PFSK-1 (cell line): Measurements from ENCODE around the gene TBRG4.

ENCODE experiments used
- FOXP2 ChIP-seq: optimal IDR thresholded peaks from 2 replicates; pipeline ENCODE3; 2011; ENCODE audit warnings: borderline replicate concordance, control low read depth, inconsistent platforms; ENCODE audit not compliant: insufficient read depth; ENCODE audit errors: extremely low read length, extremely low read depth
- POLR2AphosphoS5 ChIP-seq: IDR thresholded peaks from 2 replicates; pipeline ENCODE4 v1.6.1; 2012; ENCODE audit warnings: low read depth, mild to moderate bottlenecking, control low read depth, low read length, moderate library complexity
- SIN3A ChIP-seq: IDR thresholded peaks from 2 replicates; pipeline ENCODE4 v1.6.1; 2012; ENCODE audit warnings: mild to moderate bottlenecking, low read length, moderate library complexity, borderline replicate concordance; ENCODE audit not compliant: insufficient read depth
- TAF1 ChIP-seq: IDR thresholded peaks from 2 replicates; pipeline ENCODE4 v1.6.1; 2012; ENCODE audit warnings: low read length, control low read depth, borderline replicate concordance; ENCODE audit not compliant: insufficient read depth
- TF ChIP-seq, protein P1 (sequence below), 2 experiments: IDR thresholded peaks; 2 replicates each; pipeline versions ENCODE4 v1.6.1 to v1.8.0; 2011 to 2012; ENCODE audit warnings: low read depth in 2 of 2, low read length in 2 of 2, control low read depth in 1 of 2, inconsistent platforms in 1 of 2, mild to moderate bottlenecking in 1 of 2, moderate library complexity in 1 of 2; ENCODE audit not compliant: insufficient read depth in 1 of 2

Gene TBRG4

GRCh38 chr7:45117582-45117981 lies 6.1 kb upstream of the TBRG4 start:
- TF ChIP-seq FOXP2: no peak
- TF ChIP-seq, protein P1, sequence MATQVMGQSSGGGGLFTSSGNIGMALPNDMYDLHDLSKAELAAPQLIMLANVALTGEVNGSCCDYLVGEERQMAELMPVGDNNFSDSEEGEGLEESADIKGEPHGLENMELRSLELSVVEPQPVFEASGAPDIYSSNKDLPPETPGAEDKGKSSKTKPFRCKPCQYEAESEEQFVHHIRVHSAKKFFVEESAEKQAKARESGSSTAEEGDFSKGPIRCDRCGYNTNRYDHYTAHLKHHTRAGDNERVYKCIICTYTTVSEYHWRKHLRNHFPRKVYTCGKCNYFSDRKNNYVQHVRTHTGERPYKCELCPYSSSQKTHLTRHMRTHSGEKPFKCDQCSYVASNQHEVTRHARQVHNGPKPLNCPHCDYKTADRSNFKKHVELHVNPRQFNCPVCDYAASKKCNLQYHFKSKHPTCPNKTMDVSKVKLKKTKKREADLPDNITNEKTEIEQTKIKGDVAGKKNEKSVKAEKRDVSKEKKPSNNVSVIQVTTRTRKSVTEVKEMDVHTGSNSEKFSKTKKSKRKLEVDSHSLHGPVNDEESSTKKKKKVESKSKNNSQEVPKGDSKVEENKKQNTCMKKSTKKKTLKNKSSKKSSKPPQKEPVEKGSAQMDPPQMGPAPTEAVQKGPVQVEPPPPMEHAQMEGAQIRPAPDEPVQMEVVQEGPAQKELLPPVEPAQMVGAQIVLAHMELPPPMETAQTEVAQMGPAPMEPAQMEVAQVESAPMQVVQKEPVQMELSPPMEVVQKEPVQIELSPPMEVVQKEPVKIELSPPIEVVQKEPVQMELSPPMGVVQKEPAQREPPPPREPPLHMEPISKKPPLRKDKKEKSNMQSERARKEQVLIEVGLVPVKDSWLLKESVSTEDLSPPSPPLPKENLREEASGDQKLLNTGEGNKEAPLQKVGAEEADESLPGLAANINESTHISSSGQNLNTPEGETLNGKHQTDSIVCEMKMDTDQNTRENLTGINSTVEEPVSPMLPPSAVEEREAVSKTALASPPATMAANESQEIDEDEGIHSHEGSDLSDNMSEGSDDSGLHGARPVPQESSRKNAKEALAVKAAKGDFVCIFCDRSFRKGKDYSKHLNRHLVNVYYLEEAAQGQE (IDR thresholded peaks at IDR 0.05; ENCODE audit: insufficient read depth in 1 of 2, low read depth in 2 of 2, low read length in 2 of 2): no peak
- no peak for TF ChIP-seq POLR2AphosphoS5
- no peak for TF ChIP-seq TAF1
- no peak for TF ChIP-seq SIN3A

GRCh38 chr7:45116048-45116447 lies 4.6 kb upstream of the TBRG4 start:
- TF ChIP-seq, protein P1 (IDR thresholded peaks at IDR 0.05; ENCODE audit: insufficient read depth in 1 of 2, low read depth in 2 of 2, low read length in 2 of 2): no peak
- TF ChIP-seq FOXP2 (no peak), SIN3A (no peak), POLR2AphosphoS5 (no peak), TAF1 (no peak)

DNA sequence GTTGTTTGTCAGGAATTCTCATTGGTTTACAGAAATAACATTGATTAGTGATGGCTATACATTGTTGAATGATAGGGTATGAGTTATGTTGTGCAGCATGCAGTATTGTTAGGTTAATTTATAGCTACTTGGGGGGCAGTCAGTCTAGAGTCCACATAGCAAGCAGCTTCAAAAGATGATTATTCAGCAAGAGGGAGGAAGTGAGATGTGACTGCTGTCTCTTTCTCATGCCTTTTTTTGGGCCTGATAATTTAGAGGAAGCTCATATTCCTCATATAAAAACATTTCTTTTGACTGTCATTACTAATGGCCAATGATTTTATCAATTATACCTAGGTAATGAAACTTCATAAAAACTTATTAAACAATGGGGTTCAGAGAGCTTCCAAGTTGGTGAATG lies 3.4 kb upstream of the TBRG4 start:
- TF ChIP-seq, protein P1 (IDR thresholded peaks at IDR 0.05; ENCODE audit: insufficient read depth in 1 of 2, low read depth in 2 of 2, low read length in 2 of 2): no peak
- TF ChIP-seq FOXP2 (no peak), POLR2AphosphoS5 (no peak), SIN3A (no peak), TAF1 (no peak)

DNA sequence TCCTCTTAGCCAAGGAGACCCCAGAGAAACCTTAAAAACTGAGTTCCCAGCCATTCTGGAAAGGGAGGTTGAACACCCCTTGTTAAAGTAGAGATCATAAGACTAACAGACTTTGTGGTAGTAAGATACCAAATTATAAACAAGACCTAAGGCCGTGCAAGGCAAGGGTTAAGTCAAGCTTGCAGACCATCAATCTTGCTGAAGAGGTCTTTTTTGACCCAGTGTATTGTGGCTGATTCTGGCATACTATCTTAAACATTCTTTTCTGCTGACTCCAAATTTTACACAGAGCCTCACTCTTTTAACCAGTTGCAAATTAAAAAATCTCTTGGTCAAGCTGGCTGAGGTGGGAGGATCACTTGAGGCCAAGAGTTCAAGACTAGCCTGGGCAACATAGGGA lies 1.2 kb upstream of the TBRG4 start:
- TF ChIP-seq POLR2AphosphoS5: no peak
- TF ChIP-seq, protein P1 (IDR thresholded peaks at IDR 0.05; ENCODE audit: insufficient read depth in 1 of 2, low read depth in 2 of 2, low read length in 2 of 2): no peak
- no peak for TF ChIP-seq TAF1
- no peak for TF ChIP-seq FOXP2
- TF ChIP-seq SIN3A: no peak

DNA sequence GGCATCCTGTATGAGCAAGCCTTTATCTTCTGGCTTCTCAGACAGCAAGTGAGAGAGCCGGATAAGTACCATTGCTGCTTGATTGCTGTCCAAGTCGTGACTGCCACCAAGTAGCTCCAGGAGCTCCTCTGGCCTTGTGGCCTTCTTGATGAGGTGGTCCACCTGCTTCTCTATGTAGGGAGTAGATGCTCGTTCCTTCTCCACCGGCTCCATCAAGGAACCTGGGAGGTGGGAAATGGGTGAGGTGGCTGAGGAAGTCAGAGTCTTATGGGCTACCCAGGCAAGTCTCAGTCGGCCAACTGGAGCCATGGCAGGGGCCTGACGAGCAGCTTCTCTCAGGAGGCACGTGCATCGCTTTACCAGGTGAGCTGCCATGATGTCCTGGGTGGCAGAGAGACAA lies 2.6 kb downstream of the TBRG4 start:
- TF ChIP-seq TAF1 (no peak), FOXP2 (no peak), POLR2AphosphoS5 (no peak), SIN3A (no peak)
- TF ChIP-seq, protein P1 (IDR thresholded peaks at IDR 0.05; ENCODE audit: insufficient read depth in 1 of 2, low read depth in 2 of 2, low read length in 2 of 2): no peak
